Cardiac muscle cell (in vitro differentiated cells and primary cell): Measurements from ENCODE around the gene RREB1. TPM values are rescaled to one million over a fixed set of nuclear protein-coding genes. Genes with fewer than 3 reads are reported as not detected.
A peak's percentile ranks its signal among the peaks of the same experiment; 100 is the strongest.

ENCODE experiments used
- DNase-seq, 2 donors: peaks; one replicate each; pipeline versions ENCODE4 v3.0.0 to v3.0.0-alpha.2; 2010 to 2017; ENCODE audit warnings: low read depth in 1 of 2, low spot score in 1 of 2
- H3K27ac ChIP-seq: fragments of 200-600 bp; sonication (generic); 2 replicates; pipeline ENCODE4 v1.5.1; 2016
- H3K27me3 ChIP-seq: fragments of 200-600 bp; sonication (generic); 2 replicates; pipeline ENCODE4 v1.6.0; 2016; ENCODE audit warnings: control low read depth
- H3K36me3 ChIP-seq: fragments of 200-600 bp; sonication (generic); 2 replicates; pipeline ENCODE4 v1.5.1; 2016; ENCODE audit warnings: control low read depth
- H3K4me1 ChIP-seq: fragments of 200-600 bp; sonication (generic); 2 replicates; pipeline ENCODE4 v1.8.1; 2017; ENCODE audit warnings: low read depth, mild to moderate bottlenecking, mixed run types
- H3K4me3 ChIP-seq: fragments of 200-600 bp; sonication (generic); 2 replicates; pipeline ENCODE4 v1.5.1; 2016; ENCODE audit warnings: mild to moderate bottlenecking
- H3K9me3 ChIP-seq: fragments of 200-600 bp; sonication (generic); 2 replicates; pipeline ENCODE4 v1.5.1; 2017; ENCODE audit warnings: low read depth, mild to moderate bottlenecking, control low read depth
- polyA plus RNA-seq: library from polyadenylated mRNA; unstranded; fragments of >200 nt; fragmentation: Nextera tagmentation; extraction: Ambion mirVana; gene quantifications from 2 replicates; pipeline ENCODE4 v1.2.1, GENCODE V29; 2016
- total RNA-seq: library from RNA; depleted of rRNA; stranded (reverse); fragments of >200 nt; gene quantifications from 2 replicates; pipeline ENCODE4 v1.2.3, GENCODE V29; 2016
- TF ChIP-seq, protein P1 (sequence below): IDR thresholded peaks from 2 replicates; pipeline ENCODE4 v1.5.1; 2012; ENCODE audit warnings: low read depth, mild to moderate bottlenecking, low read length

RREB1 gene
- total and polyA plus RNA-seq, 2 experiments from 2014 or later: 15.4 to 55.3 TPM

DNA sequence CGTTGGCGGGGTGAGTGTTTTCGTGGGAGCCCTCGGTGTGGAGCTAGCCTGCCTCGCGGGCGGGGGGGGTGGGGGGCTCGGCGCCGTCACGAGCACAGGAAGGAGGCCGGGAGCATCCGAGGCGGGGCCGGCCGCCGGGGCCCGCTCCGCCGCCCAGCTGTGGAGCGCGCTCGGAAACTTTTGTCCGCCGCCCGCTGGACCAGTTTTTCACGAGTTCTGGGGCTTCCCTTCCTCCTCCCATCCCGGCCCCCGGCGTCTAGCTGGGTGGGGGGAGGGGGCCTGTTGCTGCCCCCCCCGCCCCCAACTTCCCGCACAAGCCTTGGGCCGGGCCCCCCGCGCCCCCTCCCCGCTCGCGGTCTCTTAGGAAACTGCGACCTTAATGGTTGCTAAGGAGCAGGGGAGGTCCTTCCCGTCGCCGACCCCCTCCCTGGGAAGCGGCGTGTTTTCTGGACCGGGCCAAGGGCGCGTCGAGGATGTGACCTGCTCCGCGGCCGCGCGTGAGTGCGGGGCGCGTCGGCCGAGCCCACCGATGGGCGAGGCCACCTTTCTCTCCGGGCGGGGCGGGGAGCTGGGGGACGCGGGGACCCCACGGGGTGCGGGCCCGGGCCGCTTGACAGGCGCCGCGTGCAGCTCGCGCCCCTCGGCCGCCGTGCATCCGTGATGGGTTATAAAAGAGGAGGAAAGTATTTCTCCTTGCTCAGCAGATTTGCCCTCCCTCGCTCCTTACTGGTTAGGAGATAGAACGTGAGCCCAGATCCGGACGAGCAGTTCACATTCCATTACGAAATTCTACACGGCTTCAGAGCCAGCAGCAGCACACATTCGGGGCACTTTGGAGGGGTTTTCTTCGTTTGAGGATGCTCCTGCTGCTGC, 1.4 kb downstream of the RREB1 start:
- Histone ChIP-seq H3K4me1 (peaks cover 41% of the 10 kb centered on the region), H3K9me3 (no peaks in the 10 kb centered on the region), H3K36me3 (no peaks in the 10 kb centered on the region), H3K27ac (peak overlapping the region; percentile 0), H3K4me3 (peak overlapping the region; percentile 89), H3K27me3 (no peaks in the 10 kb centered on the region)
- peak; percentile 74 to 87 for DNase-seq
- TF ChIP-seq, protein P1, sequence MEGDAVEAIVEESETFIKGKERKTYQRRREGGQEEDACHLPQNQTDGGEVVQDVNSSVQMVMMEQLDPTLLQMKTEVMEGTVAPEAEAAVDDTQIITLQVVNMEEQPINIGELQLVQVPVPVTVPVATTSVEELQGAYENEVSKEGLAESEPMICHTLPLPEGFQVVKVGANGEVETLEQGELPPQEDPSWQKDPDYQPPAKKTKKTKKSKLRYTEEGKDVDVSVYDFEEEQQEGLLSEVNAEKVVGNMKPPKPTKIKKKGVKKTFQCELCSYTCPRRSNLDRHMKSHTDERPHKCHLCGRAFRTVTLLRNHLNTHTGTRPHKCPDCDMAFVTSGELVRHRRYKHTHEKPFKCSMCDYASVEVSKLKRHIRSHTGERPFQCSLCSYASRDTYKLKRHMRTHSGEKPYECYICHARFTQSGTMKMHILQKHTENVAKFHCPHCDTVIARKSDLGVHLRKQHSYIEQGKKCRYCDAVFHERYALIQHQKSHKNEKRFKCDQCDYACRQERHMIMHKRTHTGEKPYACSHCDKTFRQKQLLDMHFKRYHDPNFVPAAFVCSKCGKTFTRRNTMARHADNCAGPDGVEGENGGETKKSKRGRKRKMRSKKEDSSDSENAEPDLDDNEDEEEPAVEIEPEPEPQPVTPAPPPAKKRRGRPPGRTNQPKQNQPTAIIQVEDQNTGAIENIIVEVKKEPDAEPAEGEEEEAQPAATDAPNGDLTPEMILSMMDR: no peak

DNA sequence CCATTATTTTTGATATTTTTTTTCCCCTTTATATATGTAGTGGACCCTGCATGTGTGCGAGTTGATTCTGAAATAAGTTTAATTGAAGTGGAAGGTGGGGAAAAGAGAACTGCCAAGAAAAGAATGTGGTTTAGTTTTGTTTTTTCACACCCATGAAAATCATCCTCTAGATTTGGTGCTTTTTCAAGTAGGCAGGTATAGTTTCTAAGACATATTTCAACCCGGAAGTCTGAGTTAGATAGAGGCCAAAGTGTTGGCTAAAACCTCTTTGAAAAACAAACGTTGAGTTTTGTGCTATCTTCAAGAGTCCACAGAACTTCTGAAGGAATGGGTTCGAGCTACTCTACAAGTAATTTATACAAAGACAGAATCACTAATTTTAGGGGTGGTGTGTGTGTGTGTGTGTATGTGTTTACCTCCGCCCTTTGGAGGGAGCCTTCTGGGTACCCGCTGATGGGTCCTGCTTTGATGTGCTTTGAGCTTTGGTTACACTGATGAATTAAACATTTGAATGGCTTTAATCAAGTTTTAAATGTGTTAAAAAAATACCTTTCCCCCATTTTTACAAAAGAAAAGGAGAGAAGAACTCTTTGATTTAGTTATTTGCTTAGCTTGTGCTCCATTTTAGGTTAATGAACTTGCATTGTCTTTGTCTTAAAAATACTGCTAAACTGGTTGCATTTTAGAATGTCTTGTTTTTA, 2.5 kb downstream of the RREB1 start:
- H3K4me3 ChIP-seq: peak overlapping the region; percentile 89
- peaks cover 50% of the 10 kb centered on the region for H3K4me1 ChIP-seq
- TF ChIP-seq, protein P1: no peak
- H3K9me3 ChIP-seq: no peaks in the 10 kb centered on the region
- no peaks in the 10 kb centered on the region for H3K36me3 ChIP-seq
- H3K27me3 ChIP-seq: no peaks in the 10 kb centered on the region
- no peak for DNase-seq
- H3K27ac ChIP-seq: no peak overlapping the region

DNA sequence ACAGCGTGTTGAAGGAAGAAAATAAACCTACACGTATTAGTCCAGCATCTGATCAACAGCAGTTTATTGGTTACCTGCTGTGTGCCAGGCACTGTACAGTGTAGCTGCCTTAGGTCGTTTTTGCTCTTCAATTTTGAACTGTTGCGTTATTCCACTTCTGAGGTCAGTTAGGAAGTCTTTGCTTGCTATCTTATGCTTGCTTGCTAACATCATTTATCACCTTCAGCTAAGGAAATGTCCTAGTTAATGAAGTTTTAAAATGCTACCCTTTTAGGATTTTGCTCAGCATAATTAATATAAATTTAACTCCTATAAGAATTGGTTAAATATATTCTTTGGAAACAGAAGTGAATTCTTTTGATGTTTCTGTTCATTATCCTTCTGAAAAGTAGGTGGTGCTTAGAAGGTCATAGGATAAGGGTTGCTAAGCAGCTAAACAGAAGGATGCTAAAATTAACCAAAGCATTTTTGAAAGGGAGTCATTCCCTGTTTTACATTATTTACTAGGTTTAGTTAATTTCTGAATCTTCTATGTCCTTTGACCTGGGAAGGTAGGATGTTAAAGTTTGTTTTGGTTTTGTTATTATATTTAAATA, 3.4 kb downstream of the RREB1 start:
- no peak for DNase-seq
- Histone ChIP-seq H3K4me1 (peaks cover 50% of the 10 kb centered on the region), H3K36me3 (no peaks in the 10 kb centered on the region), H3K9me3 (no peaks in the 10 kb centered on the region), H3K27ac (peak overlapping the region; percentile 36), H3K27me3 (no peaks in the 10 kb centered on the region), H3K4me3 (no peak overlapping the region)
- TF ChIP-seq, protein P1: no peak

- H3K9me3 ChIP-seq: no peaks in the 10 kb centered on the region
- no peak for DNase-seq
- TF ChIP-seq, protein P1: no peak
- no peaks in the 10 kb centered on the region for H3K36me3 ChIP-seq
- no peak overlapping the region for H3K27ac ChIP-seq
- H3K27me3 ChIP-seq: no peaks in the 10 kb centered on the region
- H3K4me1 ChIP-seq: peaks cover 47% of the 10 kb centered on the region
- H3K4me3 ChIP-seq: no peak overlapping the region
Observed at GRCh38 chr6:7112171-7112570, 4.4 kb downstream of the RREB1 start.

- TF ChIP-seq, protein P1: no peak
- no peaks in the 10 kb centered on the region for H3K27me3 ChIP-seq
- no peak overlapping the region for H3K4me3 ChIP-seq
- no peak overlapping the region for H3K27ac ChIP-seq
- no peaks in the 10 kb centered on the region for H3K9me3 ChIP-seq
- DNase-seq: peak in 1 of 2 donors; percentile 29
- H3K4me1 ChIP-seq: peaks cover 47% of the 10 kb centered on the region
- H3K36me3 ChIP-seq: no peaks in the 10 kb centered on the region
Observed at GRCh38 chr6:7112741-7113313, 5.1 kb downstream of the RREB1 start.
